Endodermal cell (in vitro differentiated cells): ENCODE data around the gene NRDC. TPM values are rescaled to one million over a fixed set of nuclear protein-coding genes. Genes with fewer than 3 reads are reported as not detected.
"Not testable (repeated sequence)": the region's sequence is repeated elsewhere in the genome, so short reads cannot be mapped to it uniquely, and the experiment has no call there.

Experiments used
- DNase-seq: peaks from one replicate; pipeline ENCODE4 v3.0.0-alpha.2; 2017
- H3K27ac ChIP-seq: 2 replicates; pipeline ENCODE4 v1.5.1; 2013; ENCODE audit warnings: mild to moderate bottlenecking, low read depth, low read length, moderate library complexity
- H3K27me3 ChIP-seq: 2 replicates; pipeline ENCODE4 v1.6.1; 2013; ENCODE audit warnings: mild to moderate bottlenecking, low read length, moderate library complexity; ENCODE audit not compliant: insufficient read depth, control insufficient read depth, poor library complexity, severe bottlenecking
- H3K36me3 ChIP-seq: 2 replicates; pipeline ENCODE4 v1.7.0; 2013; ENCODE audit warnings: mild to moderate bottlenecking, low read length, moderate library complexity; ENCODE audit not compliant: control insufficient read depth, insufficient read depth
- H3K4me1 ChIP-seq: one replicate; pipeline ENCODE4 v1.7.0; 2013; ENCODE audit warnings: low read length; ENCODE audit not compliant: control insufficient read depth, insufficient read depth
- H3K4me3 ChIP-seq: 2 replicates; pipeline ENCODE4 v1.5.1; 2013; ENCODE audit warnings: mild to moderate bottlenecking, low read length, moderate library complexity
- H3K9ac ChIP-seq: 2 replicates; pipeline ENCODE4 v1.6.1; 2013; ENCODE audit warnings: mild to moderate bottlenecking, low read length, moderate library complexity; ENCODE audit not compliant: poor library complexity, severe bottlenecking; ENCODE audit errors: extremely low read depth
- H3K9me3 ChIP-seq: 2 replicates; pipeline ENCODE4 v1.6.1; 2013; ENCODE audit warnings: mild to moderate bottlenecking, low read length, moderate library complexity; ENCODE audit not compliant: control insufficient read depth
- H3K27ac Mint-ChIP-seq: 2 replicates; pipeline ENCODE4 v1.8.0; 2020; ENCODE audit warnings: mixed read lengths
- H3K27me3 Mint-ChIP-seq: 2 replicates; pipeline ENCODE4 v1.8.0; 2021; ENCODE audit warnings: mild to moderate bottlenecking, mixed read lengths; ENCODE audit not compliant: insufficient read depth
- H3K36me3 Mint-ChIP-seq: 2 replicates; pipeline ENCODE4 v1.8.0; 2020; ENCODE audit warnings: low read depth, mixed read lengths
- H3K4me1 Mint-ChIP-seq: 2 replicates; pipeline ENCODE4 v1.8.0; 2020; ENCODE audit warnings: mixed read lengths
- H3K4me3 Mint-ChIP-seq: 2 replicates; pipeline ENCODE4 v1.8.0; 2020; ENCODE audit warnings: mild to moderate bottlenecking, moderate library complexity, mixed read lengths
- H3K9me3 Mint-ChIP-seq: 2 replicates; pipeline ENCODE4 v1.8.0; 2020; ENCODE audit warnings: mild to moderate bottlenecking, mixed read lengths
- WGBS, 2 experiments: methylation state at CpG; one replicate each; pipeline versions ENCODE4 v1.1.5 to v1.1.7; 2013; ENCODE audit warnings: missing lambda C conversion rate in 2 of 2, mixed read lengths in 1 of 2; ENCODE audit not compliant: insufficient coverage in 1 of 2, insufficient read length in 1 of 2; 5-methylcytosine and 5-hydroxymethylcytosine counted together
- total RNA-seq, 2 donors: library from RNA; stranded (reverse); fragmentation: NEBNext Ultra II Directional in 1 of 2; extraction: Animal tissue kit (Norgen Biotek cat#: 25700) in 1 of 2; gene quantifications; 2 replicates in 1 of 2; 3 replicates in 1 of 2; pipeline ENCODE4 v1.2.1, GENCODE V29; 2021
- TF ChIP-seq, protein P1 (sequence below): fragments of 200-600 bp; sonication (generic); conservative IDR thresholded peaks from 2 replicates; pipeline ENCODE4 v1.5.0; 2021; ENCODE audit warnings: antibody characterized with exemption, mild to moderate bottlenecking

Gene NRDC
- total RNA-seq, 2 donors from 2014 or later = 160 to 202 TPM

DNA sequence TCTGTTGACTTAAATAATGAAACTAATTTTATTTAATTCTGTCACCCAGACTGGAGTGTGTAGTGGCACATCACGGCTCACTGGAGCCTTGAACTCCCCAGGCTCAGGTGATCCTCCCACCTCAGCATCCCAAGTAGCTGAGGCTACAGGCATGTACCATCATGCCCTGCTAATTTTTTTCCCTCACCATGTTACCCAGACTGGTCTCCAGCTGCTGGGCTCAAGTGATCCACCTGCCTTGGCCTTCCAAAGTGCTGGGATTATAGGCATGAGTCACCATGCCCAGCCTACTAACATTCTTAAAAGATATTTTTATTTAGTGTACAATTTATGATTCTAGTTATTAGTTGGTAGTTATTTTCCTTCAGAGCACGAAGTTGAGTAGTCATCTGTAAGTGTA lies 49.5 kb downstream of the NRDC start:
- 100% methylated on average over 1 of the region's 2 CpGs for WGBS, 2 experiments
- H3K4me3 Mint-ChIP-seq = no peak overlapping the region
- no peak overlapping the region for H3K27ac ChIP-seq
- TF ChIP-seq, protein P1, sequence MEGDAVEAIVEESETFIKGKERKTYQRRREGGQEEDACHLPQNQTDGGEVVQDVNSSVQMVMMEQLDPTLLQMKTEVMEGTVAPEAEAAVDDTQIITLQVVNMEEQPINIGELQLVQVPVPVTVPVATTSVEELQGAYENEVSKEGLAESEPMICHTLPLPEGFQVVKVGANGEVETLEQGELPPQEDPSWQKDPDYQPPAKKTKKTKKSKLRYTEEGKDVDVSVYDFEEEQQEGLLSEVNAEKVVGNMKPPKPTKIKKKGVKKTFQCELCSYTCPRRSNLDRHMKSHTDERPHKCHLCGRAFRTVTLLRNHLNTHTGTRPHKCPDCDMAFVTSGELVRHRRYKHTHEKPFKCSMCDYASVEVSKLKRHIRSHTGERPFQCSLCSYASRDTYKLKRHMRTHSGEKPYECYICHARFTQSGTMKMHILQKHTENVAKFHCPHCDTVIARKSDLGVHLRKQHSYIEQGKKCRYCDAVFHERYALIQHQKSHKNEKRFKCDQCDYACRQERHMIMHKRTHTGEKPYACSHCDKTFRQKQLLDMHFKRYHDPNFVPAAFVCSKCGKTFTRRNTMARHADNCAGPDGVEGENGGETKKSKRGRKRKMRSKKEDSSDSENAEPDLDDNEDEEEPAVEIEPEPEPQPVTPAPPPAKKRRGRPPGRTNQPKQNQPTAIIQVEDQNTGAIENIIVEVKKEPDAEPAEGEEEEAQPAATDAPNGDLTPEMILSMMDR = no peak
- H3K4me1 ChIP-seq = no peaks in the 10 kb centered on the region
- no peak overlapping the region for H3K27ac Mint-ChIP-seq
- no peaks in the 10 kb centered on the region for H3K27me3 ChIP-seq
- peaks cover 82% of the 10 kb centered on the region for H3K36me3 ChIP-seq
- H3K4me3 ChIP-seq = no peak overlapping the region
- H3K36me3 Mint-ChIP-seq = peaks cover 65% of the 10 kb centered on the region
- DNase-seq = no peak
- no peaks in the 10 kb centered on the region for H3K27me3 Mint-ChIP-seq
- no peaks in the 10 kb centered on the region for H3K4me1 Mint-ChIP-seq
- peaks cover 3% of the 10 kb centered on the region for H3K9me3 Mint-ChIP-seq
- H3K9me3 ChIP-seq = peaks cover 12% of the 10 kb centered on the region
- H3K9ac ChIP-seq = no peak overlapping the region

DNA sequence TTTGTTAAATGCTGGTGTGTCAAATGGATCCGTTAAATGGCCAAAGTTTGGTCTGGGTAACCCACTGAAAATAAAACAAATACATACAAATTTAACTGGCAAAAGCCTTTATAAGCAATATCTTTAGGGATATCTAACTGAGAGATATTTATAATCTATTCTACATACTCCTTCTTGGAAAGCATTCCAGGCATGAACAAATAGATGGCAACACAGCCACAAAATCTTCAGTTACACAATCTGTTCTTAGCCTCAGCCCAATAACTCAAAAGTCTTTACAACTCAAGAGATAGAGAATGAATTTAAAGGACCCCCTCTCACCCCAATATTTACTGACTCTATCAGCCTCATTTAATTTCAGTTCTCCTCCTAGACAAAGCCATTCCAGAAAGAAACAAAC lies 58.7 kb downstream of the NRDC start:
- Histone ChIP-seq H3K9ac (no peak overlapping the region), H3K9me3 (no peaks in the 10 kb centered on the region), H3K4me3 (no peak overlapping the region), H3K36me3 (peaks cover 90% of the 10 kb centered on the region), H3K27ac (no peak overlapping the region), H3K27me3 (no peaks in the 10 kb centered on the region), H3K4me1 (no peaks in the 10 kb centered on the region)
- no peak for DNase-seq
- Mint-ChIP-seq H3K27ac (no peak overlapping the region), H3K36me3 (peaks cover 38% of the 10 kb centered on the region), H3K4me1 (no peaks in the 10 kb centered on the region), H3K27me3 (no peaks in the 10 kb centered on the region), H3K4me3 (no peak overlapping the region), H3K9me3 (no peaks in the 10 kb centered on the region)
- TF ChIP-seq, protein P1 = no peak
- WGBS, 2 experiments = 100% methylated on average over 1 of the region's 1 CpG; no CpG with 5 or more reads in 1 of the 2 experiments

DNA sequence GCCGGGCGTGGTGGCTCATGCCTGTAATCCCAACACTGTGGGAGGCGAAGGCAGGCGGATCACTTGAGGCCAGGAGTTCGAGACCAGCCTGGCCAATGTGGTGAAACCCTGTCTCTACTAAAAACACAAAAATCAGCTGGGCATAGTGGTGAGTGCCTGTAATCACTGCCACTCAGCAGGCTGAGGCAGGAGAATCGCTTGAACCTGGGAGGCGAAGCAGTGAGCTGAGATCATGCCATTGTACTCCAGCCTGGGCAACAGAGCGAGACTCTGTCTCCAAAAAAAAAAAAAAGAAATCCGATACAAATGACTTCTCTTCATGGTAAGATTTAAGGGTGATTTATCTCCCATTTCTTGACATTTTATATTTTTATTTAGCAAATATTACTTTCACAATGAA lies 59.5 kb downstream of the NRDC start:
- not testable (repeated sequence) for DNase-seq, H3K27me3 ChIP-seq, H3K9me3 Mint-ChIP-seq, H3K4me1 Mint-ChIP-seq, H3K27ac ChIP-seq, H3K9me3 ChIP-seq, H3K4me3 ChIP-seq, H3K4me1 ChIP-seq, H3K9ac ChIP-seq, H3K27me3 Mint-ChIP-seq, H3K27ac Mint-ChIP-seq, H3K4me3 Mint-ChIP-seq
- 94 to 100% methylated on average over 6 to 9 of the region's 9 CpGs for WGBS, 2 experiments
- H3K36me3 Mint-ChIP-seq = peaks cover 38% of the 10 kb centered on the region
- H3K36me3 ChIP-seq = peaks cover 91% of the 10 kb centered on the region

DNA sequence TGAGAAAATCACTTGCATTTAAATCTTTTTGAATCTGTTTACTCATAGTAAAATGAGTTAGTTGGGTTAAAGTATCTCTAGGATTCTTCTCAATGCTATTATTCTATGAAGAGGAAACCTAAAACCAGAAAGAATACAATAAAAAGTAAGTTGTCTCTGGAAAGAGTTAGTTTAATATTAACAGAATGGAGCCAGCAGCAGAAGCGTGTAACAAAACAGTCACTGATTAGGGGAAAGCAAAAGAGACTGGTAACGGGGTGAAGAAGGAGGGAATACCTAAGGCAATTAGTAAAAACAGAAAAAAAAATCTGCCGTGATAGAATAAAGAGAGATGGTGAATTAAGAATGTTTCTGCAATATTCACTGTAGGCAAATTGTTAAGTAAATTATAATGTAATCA lies 60.0 kb downstream of the NRDC start:
- H3K4me3 Mint-ChIP-seq = no peak overlapping the region
- H3K9me3 ChIP-seq = no peaks in the 10 kb centered on the region

More for the DNA sequence above, 60.0 kb downstream of the NRDC start:
- H3K27me3 Mint-ChIP-seq = no peaks in the 10 kb centered on the region
- TF ChIP-seq, protein P1 = no peak
- H3K36me3 ChIP-seq = peaks cover 93% of the 10 kb centered on the region
- H3K27me3 ChIP-seq = no peaks in the 10 kb centered on the region
- H3K4me1 ChIP-seq = no peaks in the 10 kb centered on the region
- H3K4me3 ChIP-seq = no peak overlapping the region
- no peaks in the 10 kb centered on the region for H3K4me1 Mint-ChIP-seq
- DNase-seq = no peak
- H3K36me3 Mint-ChIP-seq = peaks cover 43% of the 10 kb centered on the region
- H3K9ac ChIP-seq = no peak overlapping the region
- H3K9me3 Mint-ChIP-seq = no peaks in the 10 kb centered on the region
- no peak overlapping the region for H3K27ac ChIP-seq
- H3K27ac Mint-ChIP-seq = no peak overlapping the region
- 88 to 100% methylated on average over 2 to 3 of the region's 3 CpGs for WGBS, 2 experiments
